ENCODE measurements around the gene MYDGF.

MYDGF gene

GRCh38 chr19:4703671-4704316 is 33.7 kb upstream of the MYDGF start:
- no peaks in the 10 kb centered on the region for H3K4me1 ChIP-seq (ENCODE audit: low read length)
- no peak overlapping the region for H3K4me2 ChIP-seq (ENCODE audit: low read depth, low read length)

DNA sequence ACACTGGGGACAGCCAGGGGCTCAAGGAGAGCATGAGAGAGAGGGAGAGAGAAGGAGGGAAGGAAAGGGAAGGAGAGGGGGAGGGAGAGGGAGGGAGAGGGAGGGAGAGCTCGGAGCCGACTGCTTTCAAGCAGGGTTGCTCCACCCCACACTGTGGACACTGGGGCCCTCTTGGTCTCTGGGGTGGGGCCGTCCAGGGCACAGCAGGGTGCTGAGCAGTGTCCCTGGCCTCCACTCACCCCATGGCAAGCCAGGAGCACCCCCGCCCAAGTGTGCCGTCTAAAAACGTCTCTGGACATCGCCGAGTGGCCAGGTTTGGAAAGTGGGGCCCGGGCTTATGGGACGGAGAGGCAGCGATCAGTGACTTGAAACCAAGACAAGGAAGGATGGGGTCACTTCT is 32.6 kb upstream of the MYDGF start:
- Histone ChIP-seq H3K4me1 (ENCODE audit: low read length) (no peaks in the 10 kb centered on the region), H4K20me1 (ENCODE audit: insufficient read depth, low read length) (no peaks in the 10 kb centered on the region), H3K36me3 (replicated peaks; ENCODE audit: insufficient read depth, low read length) (0 out of 2 replicates have a peak, but pooled peaks cover 2% of the 10 kb centered on the region), H3F3A (ENCODE audit: insufficient read depth, low read length) (no peaks in the 10 kb centered on the region), H2AFZ (ENCODE audit: low read length) (no peak overlapping the region), H3K27ac (ENCODE audit: low read length) (no peak overlapping the region), H3K4me2 (ENCODE audit: low read depth, low read length) (no peak overlapping the region), H3K27me3 (replicated peaks; ENCODE audit: insufficient read depth, low read length) (no peaks in the 10 kb centered on the region), H3K9ac (ENCODE audit: low read length) (no peak overlapping the region), H3K9me2 (replicated peaks; ENCODE audit: insufficient read depth, low read length) (no peaks in the 10 kb centered on the region), H3K4me3 (ENCODE audit: low read length) (no peak overlapping the region), H3K9me3 (replicated peaks; ENCODE audit: insufficient read depth, low read length) (no peaks in the 10 kb centered on the region), H3K79me2 (ENCODE audit: low read length) (no peaks in the 10 kb centered on the region)
- no peak for DNase-seq
- TF ChIP-seq EZH2phosphoT487 (IDR thresholded peaks at IDR 0.05; ENCODE audit: low read length) (no peak), EZH2 (optimal IDR thresholded peaks at IDR 0.05; ENCODE audit: low read depth, low read length) (no peak), CTCF (IDR thresholded peaks at IDR 0.05; ENCODE audit: low read length) (no peak)

More at GRCh38 chr19:4703671-4704316, 33.7 kb upstream of the MYDGF start:
- Histone ChIP-seq H3K36me3 (replicated peaks; ENCODE audit: insufficient read depth, low read length) (0 out of 2 replicates have a peak, but pooled peaks cover 2% of the 10 kb centered on the region), H3K9ac (ENCODE audit: low read length) (no peak overlapping the region), H3K9me2 (replicated peaks; ENCODE audit: insufficient read depth, low read length) (no peaks in the 10 kb centered on the region), H3K4me3 (ENCODE audit: low read length) (no peak overlapping the region), H3K9me3 (replicated peaks; ENCODE audit: insufficient read depth, low read length) (no peaks in the 10 kb centered on the region), H3K27ac (ENCODE audit: low read length) (no peak overlapping the region), H3K79me2 (ENCODE audit: low read length) (no peaks in the 10 kb centered on the region), H3K27me3 (replicated peaks; ENCODE audit: insufficient read depth, low read length) (no peaks in the 10 kb centered on the region), H4K20me1 (ENCODE audit: insufficient read depth, low read length) (no peaks in the 10 kb centered on the region), H3F3A (ENCODE audit: insufficient read depth, low read length) (no peaks in the 10 kb centered on the region), H2AFZ (ENCODE audit: low read length) (no peak overlapping the region)
- TF ChIP-seq CTCF (IDR thresholded peaks at IDR 0.05; ENCODE audit: low read length) (no peak), EZH2 (optimal IDR thresholded peaks at IDR 0.05; ENCODE audit: low read depth, low read length) (no peak), EZH2phosphoT487 (IDR thresholded peaks at IDR 0.05; ENCODE audit: low read length) (no peak)
- DNase-seq = no peak

DNA sequence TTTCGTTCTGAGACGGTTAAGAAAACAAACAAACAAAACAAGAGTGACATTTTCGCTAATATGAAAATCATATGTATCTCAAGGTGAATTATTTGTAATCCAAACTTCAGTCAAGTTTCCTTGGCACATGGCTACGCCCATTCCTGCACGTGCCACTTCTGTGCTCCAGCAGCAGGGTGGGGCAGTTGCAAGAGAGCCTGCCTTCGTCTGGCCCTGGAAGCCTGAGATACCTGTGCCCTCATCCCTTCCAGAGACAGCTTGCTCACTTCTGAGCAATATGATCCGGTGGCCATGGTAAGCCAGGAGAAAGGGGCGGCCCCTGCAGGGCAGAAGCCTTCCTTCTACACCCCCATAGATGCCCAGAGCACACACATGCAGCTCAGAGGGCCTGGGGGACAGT is 31.4 kb upstream of the MYDGF start:
- Histone ChIP-seq H3K27me3 (replicated peaks; ENCODE audit: insufficient read depth, low read length) (no peaks in the 10 kb centered on the region), H3F3A (ENCODE audit: insufficient read depth, low read length) (no peaks in the 10 kb centered on the region), H3K27ac (ENCODE audit: low read length) (no peak overlapping the region), H3K4me1 (ENCODE audit: low read length) (no peaks in the 10 kb centered on the region), H3K9me3 (replicated peaks; ENCODE audit: insufficient read depth, low read length) (no peaks in the 10 kb centered on the region), H4K20me1 (ENCODE audit: insufficient read depth, low read length) (no peaks in the 10 kb centered on the region), H3K36me3 (replicated peaks; ENCODE audit: insufficient read depth, low read length) (0 out of 2 replicates have a peak, but pooled peaks cover 2% of the 10 kb centered on the region), H3K9ac (ENCODE audit: low read length) (no peak overlapping the region), H3K9me2 (replicated peaks; ENCODE audit: insufficient read depth, low read length) (no peaks in the 10 kb centered on the region), H3K4me3 (ENCODE audit: low read length) (no peak overlapping the region), H3K4me2 (ENCODE audit: low read depth, low read length) (no peak overlapping the region), H2AFZ (ENCODE audit: low read length) (no peak overlapping the region), H3K79me2 (ENCODE audit: low read length) (no peaks in the 10 kb centered on the region)
- no peak for DNase-seq
- no peak for TF ChIP-seq CTCF (IDR thresholded peaks at IDR 0.05; ENCODE audit: low read length)
- TF ChIP-seq EZH2phosphoT487 (IDR thresholded peaks at IDR 0.05; ENCODE audit: low read length) = no peak
- no peak for TF ChIP-seq EZH2 (optimal IDR thresholded peaks at IDR 0.05; ENCODE audit: low read depth, low read length)

All from MM.1S (cell line).